Measurements from ENCODE around the gene AGBL5. TPM values are rescaled to one million over a fixed set of nuclear protein-coding genes. Genes with fewer than 3 reads are reported as not detected.

Gene AGBL5
- total RNA-seq, 1 donor from 2014 or later, result 32.0 TPM

DNA sequence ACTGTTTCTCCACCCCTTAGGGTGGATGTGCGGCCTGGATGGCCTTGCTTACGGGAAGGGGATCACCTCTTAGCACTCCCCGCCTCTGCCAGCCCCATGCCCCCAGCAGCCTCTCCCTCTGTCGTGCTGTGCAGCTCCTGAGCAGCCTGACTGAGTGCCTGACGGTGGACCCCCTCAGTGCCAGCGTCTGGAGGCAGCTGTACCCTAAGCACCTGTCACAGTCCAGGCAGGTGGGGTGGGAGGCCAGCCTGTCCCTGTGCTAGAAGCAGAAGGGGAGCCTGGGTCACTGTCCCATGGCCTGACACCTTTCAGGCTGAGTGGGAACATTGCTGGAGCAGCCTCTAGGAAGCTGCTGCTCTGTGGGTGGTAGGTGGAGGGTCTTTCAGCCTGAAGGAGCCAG lies 13.5 kb upstream of the AGBL5 start:
- no peak for DNase-seq (ENCODE audit: low read depth)
- Histone ChIP-seq H3K27me3 (ENCODE audit: control insufficient read depth, insufficient read depth, low read length) (no peaks in the 10 kb centered on the region), H3K36me3 (ENCODE audit: control insufficient read depth, insufficient read depth, low read length) (peaks cover 3% of the 10 kb centered on the region), H3K4me3 (ENCODE audit: low read depth, low read length) (no peak overlapping the region)
- TF ChIP-seq, protein P1, sequence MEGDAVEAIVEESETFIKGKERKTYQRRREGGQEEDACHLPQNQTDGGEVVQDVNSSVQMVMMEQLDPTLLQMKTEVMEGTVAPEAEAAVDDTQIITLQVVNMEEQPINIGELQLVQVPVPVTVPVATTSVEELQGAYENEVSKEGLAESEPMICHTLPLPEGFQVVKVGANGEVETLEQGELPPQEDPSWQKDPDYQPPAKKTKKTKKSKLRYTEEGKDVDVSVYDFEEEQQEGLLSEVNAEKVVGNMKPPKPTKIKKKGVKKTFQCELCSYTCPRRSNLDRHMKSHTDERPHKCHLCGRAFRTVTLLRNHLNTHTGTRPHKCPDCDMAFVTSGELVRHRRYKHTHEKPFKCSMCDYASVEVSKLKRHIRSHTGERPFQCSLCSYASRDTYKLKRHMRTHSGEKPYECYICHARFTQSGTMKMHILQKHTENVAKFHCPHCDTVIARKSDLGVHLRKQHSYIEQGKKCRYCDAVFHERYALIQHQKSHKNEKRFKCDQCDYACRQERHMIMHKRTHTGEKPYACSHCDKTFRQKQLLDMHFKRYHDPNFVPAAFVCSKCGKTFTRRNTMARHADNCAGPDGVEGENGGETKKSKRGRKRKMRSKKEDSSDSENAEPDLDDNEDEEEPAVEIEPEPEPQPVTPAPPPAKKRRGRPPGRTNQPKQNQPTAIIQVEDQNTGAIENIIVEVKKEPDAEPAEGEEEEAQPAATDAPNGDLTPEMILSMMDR (IDR thresholded peaks at IDR 0.05; ENCODE audit: insufficient read depth, low read length, poor library complexity, severe bottlenecking), result no peak

DNA sequence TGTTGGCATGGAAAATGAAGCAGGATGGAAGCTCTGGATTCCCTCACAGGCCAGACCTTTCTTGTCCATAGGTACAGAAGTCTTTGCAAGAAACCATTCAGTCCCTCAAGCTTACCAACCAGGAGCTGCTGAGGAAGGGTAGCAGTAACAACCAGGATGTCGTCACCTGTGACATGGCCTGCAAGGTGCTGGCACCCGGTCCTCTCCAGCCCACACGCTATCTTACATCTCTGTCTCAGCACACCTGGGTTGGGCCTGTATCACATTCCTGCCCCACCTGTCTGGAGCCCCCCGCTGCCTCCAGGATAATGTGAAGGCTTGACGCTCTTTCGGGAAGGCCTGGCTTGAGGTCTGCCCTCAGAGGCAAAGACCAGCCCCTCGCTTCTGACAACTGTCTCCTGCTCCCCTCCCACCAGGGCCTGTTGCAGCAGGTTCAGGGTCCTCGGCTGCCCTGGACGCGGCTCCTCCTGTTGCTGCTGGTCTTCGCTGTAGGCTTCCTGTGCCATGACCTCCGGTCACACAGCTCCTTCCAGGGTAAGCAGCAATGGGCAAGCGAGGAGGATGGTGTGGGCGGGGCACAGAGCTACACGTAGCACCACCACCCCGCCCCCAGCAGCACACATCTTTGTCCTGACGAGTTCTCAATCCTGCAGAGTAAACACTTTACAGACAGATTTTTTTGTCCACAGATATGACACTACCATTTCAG lies 12.7 kb upstream of the AGBL5 start:
- DNase-seq (ENCODE audit: low read depth), result no peak
- Histone ChIP-seq H3K27me3 (ENCODE audit: control insufficient read depth, insufficient read depth, low read length) (no peaks in the 10 kb centered on the region), H3K4me3 (ENCODE audit: low read depth, low read length) (no peak overlapping the region), H3K36me3 (ENCODE audit: control insufficient read depth, insufficient read depth, low read length) (peaks cover 3% of the 10 kb centered on the region)
- TF ChIP-seq, protein P1 (IDR thresholded peaks at IDR 0.05; ENCODE audit: insufficient read depth, low read length, poor library complexity, severe bottlenecking), result no peak

DNA sequence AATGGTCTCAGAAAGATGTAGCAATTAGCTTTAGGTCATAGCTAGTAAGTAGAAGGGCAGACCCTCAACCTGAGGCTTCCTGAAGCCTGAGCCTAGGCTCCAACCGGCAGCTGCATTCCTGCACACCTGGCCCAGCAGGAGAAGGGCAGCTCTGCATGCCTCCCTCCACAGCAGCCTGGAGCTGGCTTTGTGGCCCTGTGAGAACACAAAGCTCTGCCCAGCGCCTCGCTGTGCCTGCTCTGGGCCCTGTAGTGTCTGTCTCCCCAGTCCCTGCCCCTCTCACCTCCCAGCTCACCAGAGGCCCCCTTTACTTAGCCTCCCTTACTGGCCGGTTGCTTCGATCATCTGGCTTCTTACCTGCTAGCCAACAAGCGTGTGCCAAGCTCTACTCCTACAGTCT lies 12.0 kb upstream of the AGBL5 start:
- no peak for DNase-seq (ENCODE audit: low read depth)
- no peaks in the 10 kb centered on the region for H3K27me3 ChIP-seq (ENCODE audit: control insufficient read depth, insufficient read depth, low read length)
- TF ChIP-seq, protein P1 (IDR thresholded peaks at IDR 0.05; ENCODE audit: insufficient read depth, low read length, poor library complexity, severe bottlenecking), result no peak
- H3K4me3 ChIP-seq (ENCODE audit: low read depth, low read length), result no peak overlapping the region
- peaks cover 3% of the 10 kb centered on the region for H3K36me3 ChIP-seq (ENCODE audit: control insufficient read depth, insufficient read depth, low read length)

DNA sequence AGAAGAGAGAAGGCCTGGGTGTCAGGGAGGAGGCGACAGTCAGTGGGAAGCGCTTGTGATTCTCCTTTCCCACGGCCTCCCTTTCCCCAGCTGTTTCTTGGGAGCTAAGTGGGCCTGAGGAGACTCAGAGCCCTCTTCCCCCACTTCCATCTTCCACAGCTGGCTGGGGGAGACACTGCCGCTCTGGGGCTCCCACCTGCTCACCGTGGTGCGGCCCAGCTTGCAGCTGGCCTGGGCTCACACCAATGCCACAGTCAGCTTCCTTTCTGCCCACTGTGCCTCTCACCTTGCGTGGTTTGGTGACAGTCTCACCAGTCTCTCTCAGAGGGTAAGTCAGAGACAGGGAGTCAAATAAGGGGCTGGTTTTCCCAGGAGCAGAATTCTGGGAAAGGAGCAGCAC lies 11.6 kb upstream of the AGBL5 start:
- Histone ChIP-seq H3K27me3 (ENCODE audit: control insufficient read depth, insufficient read depth, low read length) (no peaks in the 10 kb centered on the region), H3K36me3 (ENCODE audit: control insufficient read depth, insufficient read depth, low read length) (peaks cover 3% of the 10 kb centered on the region), H3K4me3 (ENCODE audit: low read depth, low read length) (no peak overlapping the region)
- DNase-seq (ENCODE audit: low read depth), result no peak
- TF ChIP-seq, protein P1 (IDR thresholded peaks at IDR 0.05; ENCODE audit: insufficient read depth, low read length, poor library complexity, severe bottlenecking), result no peak

DNA sequence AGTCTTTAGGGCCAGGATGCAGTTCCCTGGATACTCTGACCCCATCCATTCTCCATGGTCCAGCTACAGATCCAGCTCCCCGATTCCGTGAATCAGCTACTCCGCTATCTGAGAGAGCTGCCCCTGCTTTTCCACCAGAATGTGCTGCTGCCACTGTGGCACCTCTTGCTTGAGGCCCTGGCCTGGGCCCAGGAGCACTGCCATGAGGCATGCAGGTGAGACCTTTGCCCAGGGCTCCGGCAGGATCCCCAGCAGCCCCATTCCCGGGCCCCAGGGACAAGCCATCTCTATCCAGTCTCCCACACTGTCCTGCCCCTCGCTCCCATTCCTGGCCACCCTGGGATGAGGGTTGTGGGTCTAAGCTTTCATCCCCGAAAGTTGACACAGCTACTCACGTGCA lies 11.2 kb upstream of the AGBL5 start:
- Histone ChIP-seq H3K36me3 (ENCODE audit: control insufficient read depth, insufficient read depth, low read length) (peaks cover 2% of the 10 kb centered on the region), H3K4me3 (ENCODE audit: low read depth, low read length) (no peak overlapping the region), H3K27me3 (ENCODE audit: control insufficient read depth, insufficient read depth, low read length) (no peaks in the 10 kb centered on the region)
- TF ChIP-seq, protein P1 (IDR thresholded peaks at IDR 0.05; ENCODE audit: insufficient read depth, low read length, poor library complexity, severe bottlenecking), result no peak
- no peak for DNase-seq (ENCODE audit: low read depth)

DNA sequence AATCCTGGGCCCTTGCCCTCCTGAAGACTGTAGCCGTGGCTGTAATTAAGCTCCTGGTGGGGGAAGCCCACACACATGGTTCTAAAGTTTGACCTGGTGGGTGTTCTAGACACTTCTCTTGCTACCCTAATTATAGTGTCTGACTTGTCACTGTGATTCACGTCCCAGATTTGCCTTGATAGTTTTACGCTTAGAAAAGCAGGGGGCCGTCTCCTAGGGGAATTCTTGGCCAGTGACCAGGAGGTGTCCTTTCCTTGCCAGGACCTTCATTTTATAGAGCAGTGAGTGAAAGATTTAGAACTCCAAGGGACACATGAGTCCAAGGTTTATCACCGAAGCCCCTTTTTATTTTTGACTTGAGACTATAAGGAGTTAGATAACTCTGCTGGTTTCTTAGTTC lies 9.7 kb upstream of the AGBL5 start:
- no peak overlapping the region for H3K4me3 ChIP-seq (ENCODE audit: low read depth, low read length)
- DNase-seq (ENCODE audit: low read depth), result no peak
- TF ChIP-seq, protein P1 (IDR thresholded peaks at IDR 0.05; ENCODE audit: insufficient read depth, low read length, poor library complexity, severe bottlenecking), result no peak
- no peaks in the 10 kb centered on the region for H3K27me3 ChIP-seq (ENCODE audit: control insufficient read depth, insufficient read depth, low read length)
- peaks cover 2% of the 10 kb centered on the region for H3K36me3 ChIP-seq (ENCODE audit: control insufficient read depth, insufficient read depth, low read length)
